Pancreas (tissue), 10 donors: ENCODE data around the gene C1orf116. TPM values are rescaled to one million over a fixed set of nuclear protein-coding genes. Genes with fewer than 3 reads are reported as not detected.

Experiments used
- ATAC-seq, 4 donors: fragments of 200-7000 bp; cut with Tn5 transposase; one replicate each; pipeline versions ENCODE4 v1.8.0 to v1.9.1; 2020; ENCODE audit warnings: mild to moderate bottlenecking in 4 of 4, moderate library complexity in 4 of 4
- DNase-seq, 6 donors: peaks; one replicate each; pipeline ENCODE4 v3.0.0-alpha.2; 2020
- FAIRE-seq: peaks from 2 replicates; lab custom pipeline; 2012; peaks lifted over from hg19 to GRCh38; lab: Jason Lieb, UNC
- H3K27ac ChIP-seq, 4 donors: fragments of 200-600 bp; sonication (generic); 1 replicate in 3 of 4; 2 replicates in 1 of 4; pipeline versions ENCODE4 v1.5.0 to v1.8.0; 2020
- H3K27me3 ChIP-seq, 4 donors: fragments of 200-600 bp; one replicate each; pipeline ENCODE4 v1.8.0; 2021
- H3K36me3 ChIP-seq, 3 donors: fragments of 200-600 bp; sonication (generic) in 1 of 3; one replicate each; pipeline versions ENCODE4 v1.5.0 to v1.8.0; 2020 to 2021
- H3K4me1 ChIP-seq, 3 donors: fragments of 200-600 bp; one replicate each; pipeline ENCODE4 v1.8.0; 2021
- H3K4me3 ChIP-seq, 4 donors: fragments of 200-600 bp; sonication (generic) in 2 of 4; one replicate each; pipeline versions ENCODE4 v1.5.0 to v1.8.0; 2020 to 2021
- H3K9me3 ChIP-seq, 4 donors: fragments of 200-600 bp; one replicate each; pipeline ENCODE4 v1.8.0; 2021
- CTCF ChIP-seq, 4 donors: fragments of 200-600 bp; sonication (generic) in 3 of 4; IDR thresholded peaks; one replicate each; pipeline versions ENCODE4 v1.5.0 to v1.8.0; 2021; ENCODE audit warnings: antibody characterized with exemption in 4 of 4
- WGBS, 2 donors: extraction: QIAGEN DNeasy Blood & Tissue Kit; methylation state at CpG; one replicate each; pipeline ENCODE4 v1.1.7; 2013; 5-methylcytosine and 5-hydroxymethylcytosine counted together
- intact Hi-C, 3 donors: fragments of 100-400 bp; cut with DNase I; formaldehyde crosslinking; loops; one replicate each; pipeline versions ENCODE4 v1.11.1 to v1.14.2; 2022
- polyA plus RNA-seq, 2 donors: library from polyadenylated mRNA; stranded (reverse); fragments of 200-250 nt; gene quantifications; one replicate each; pipeline ENCODE4 v1.2.3, GENCODE V29; 2013
- total RNA-seq, 6 donors: library from RNA; stranded (reverse); fragmentation: NEBNext Ultra II Directional in 4 of 6; extraction: Animal tissue kit (Norgen Biotek cat#: 25700) in 4 of 6; gene quantifications; one replicate each; pipeline versions ENCODE4 v1.2.1 to v1.2.4, GENCODE V29; 2021 to 2023
- donor health status: healthy with polysubstance abuse.
- donor health status: DM: no; HTN: no; CAD: no; lungs with moderate emphysema.
- donor health status: DM: no; HTN: no; CAD: no.
- donor health status: control.
- donor health status: control.
- donor health status: Bipolar disorder and iron deficiency.
- donor health status: DM: yes; HTN: yes; CAD: no.
- donor health status: DM: no; HTN: no; CAD: no.
- donor health status: DM: no; HTN: no; CAD: no.
- donor health status: DM: yes; HTN: yes; CAD: no.

C1orf116 gene
- total and polyA plus RNA-seq, 8 donors: 7.8 to 26.9 (median 10.1) TPM

GRCh38 chr1:207054491-207054890, 21.9 kb upstream of the C1orf116 start:
- FAIRE-seq (no peak), DNase-seq (no peak), ATAC-seq (no peak)
- Histone ChIP-seq H3K27ac (no peak overlapping the region), H3K9me3 (no peaks in the 10 kb centered on the region), H3K4me3 (no peak overlapping the region), H3K4me1 (peaks cover 3 to 20% (median 12%) of the 10 kb centered on the region in 3 donors), H3K36me3 (peaks cover 0 to under 1% (median 0%) of the 10 kb centered on the region in 3 donors), H3K27me3 (no peaks in the 10 kb centered on the region)
- 74 to 84% methylated on average over 2 of the region's 2 CpGs for WGBS, 2 donors
- no peak for TF ChIP-seq CTCF (IDR thresholded peaks at IDR 0.05)
- intact Hi-C loops: no loop called here

GRCh38 chr1:207052911-207053769, 20.6 kb upstream of the C1orf116 start, which contains the start of gene PFKFB2:
Gene PFKFB2, plus strand, starts transcription at chr1:207053275. Its CDS starts 1,443 bp downstream, at chr1:207054718.
- peaks cover 3 to 23% (median 17%) of the 10 kb centered on the region in 3 donors for H3K4me1 ChIP-seq
- peaks cover 0 to 14% (median 0%) of the 10 kb centered on the region in 3 donors for H3K36me3 ChIP-seq
- 0 to 2% methylated on average over 56 of the region's 56 CpGs for WGBS, 2 donors
- intact Hi-C loops: no loop called here
- TF ChIP-seq CTCF (IDR thresholded peaks at IDR 0.05): peak in 1 of 4 donors; percentile 12
- DNase-seq (peak; percentile 98 to 100 (median 100)), FAIRE-seq (peak; percentile 51), ATAC-seq (peak; percentile 84 to 92 (median 90))
- H3K9me3 ChIP-seq: no peaks in the 10 kb centered on the region
- H3K27ac ChIP-seq: peak within 1 kb of the TSS; percentile 84 to 94 (median 90)
- no peaks in the 10 kb centered on the region for H3K27me3 ChIP-seq
- H3K4me3 ChIP-seq: peak within 1 kb of the TSS; percentile 53 to 79 (median 67)

GRCh38 chr1:207051191-207051943, 18.8 kb upstream of the C1orf116 start, which contains the start of gene YOD1:
Gene YOD1, minus strand, starts transcription at chr1:207051208. Its CDS starts 178 bp downstream, at chr1:207051030.
- Histone ChIP-seq H3K27me3 (no peaks in the 10 kb centered on the region), H3K4me3 (peak within 1 kb of the TSS; percentile 67 to 96 (median 88)), H3K4me1 (peaks cover 7 to 35% (median 32%) of the 10 kb centered on the region in 3 donors), H3K9me3 (no peaks in the 10 kb centered on the region), H3K27ac (peak within 1 kb of the TSS; percentile 70 to 94 (median 83)), H3K36me3 (peaks cover 0 to 15% (median 0%) of the 10 kb centered on the region in 3 donors)
- intact Hi-C loops: no loop called here
- DNase-seq (peak in 2 of 6 donors; percentile 30 to 46), FAIRE-seq (no peak), ATAC-seq (peak in 1 of 4 donors; percentile 1)
- TF ChIP-seq CTCF (IDR thresholded peaks at IDR 0.05): no peak
- WGBS, 2 donors: 27 to 31% methylated on average over 15 of the region's 15 CpGs

- Histone ChIP-seq H3K27me3 (no peaks in the 10 kb centered on the region), H3K27ac (peak overlapping the region; percentile 70 to 94 (median 83)), H3K9me3 (no peaks in the 10 kb centered on the region), H3K4me3 (peak overlapping the region; percentile 67 to 96 (median 88)), H3K36me3 (peaks cover 0 to 15% (median 0%) of the 10 kb centered on the region in 3 donors), H3K4me1 (peaks cover 11 to 39% (median 38%) of the 10 kb centered on the region in 3 donors)
- FAIRE-seq (no peak), DNase-seq (peak; percentile 90 to 96 (median 94)), ATAC-seq (peak; percentile 63 to 77 (median 74))
- intact Hi-C loops: no loop called here
- TF ChIP-seq CTCF (IDR thresholded peaks at IDR 0.05): no peak
- 0 to 1% methylated on average over 47 of the region's 47 CpGs for WGBS, 2 donors
Observed at GRCh38 chr1:207050480-207051190, 18.1 kb upstream of the C1orf116 start.
